ENCODE data around the gene YEATS4.

- no peak for TF ChIP-seq TBP (optimal IDR thresholded peaks at IDR 0.05; ENCODE audit: low read depth, low read length)
- no peak for TF ChIP-seq MAX (CRISPR knock-in tag; IDR thresholded peaks at IDR 0.05)
- TF ChIP-seq NR2C2 (CRISPR knock-in tag; IDR thresholded peaks at IDR 0.05): no peak
- TF ChIP-seq NR2C2 (tag; IDR thresholded peaks at IDR 0.05): no peak
Observed at GRCh38 chr12:69405566-69405865, 46.0 kb downstream of the YEATS4 start.
